HG03095 (cell line): ENCODE results near the gene MC4R.

ENCODE experiments used
- ATAC-seq: cut with Tn5 transposase; IDR thresholded peaks from one replicate; pipeline ENCODE4 v1.9.1; 2021; ENCODE audit warnings: moderate library complexity; ENCODE audit not compliant: unreplicated experiment

Gene MC4R

GRCh38 chr18:60329131-60329530 is 43.4 kb downstream of the MC4R start:
- no peak for ATAC-seq

- no peak for ATAC-seq
Measured at GRCh38 chr18:60327880-60328279, 44.7 kb downstream of the MC4R start.

- ATAC-seq = no peak
Measured at GRCh38 chr18:60322591-60322990, 50.0 kb downstream of the MC4R start.
